22Rv1 (cell line): ENCODE data around the gene RNF111.

Experiments used
- ZFX ChIP-seq: fragments of 450-650 bp; IDR thresholded peaks from 2 replicates; pipeline ENCODE4 v1.6.1; 2017; ENCODE audit warnings: antibody characterized with exemption, borderline replicate concordance
- TF ChIP-seq, protein P1 (sequence below): fragments of 450-650 bp; IDR thresholded peaks from 2 replicates; pipeline ENCODE4 v1.5.1; 2017; ENCODE audit warnings: mild to moderate bottlenecking

DNA sequence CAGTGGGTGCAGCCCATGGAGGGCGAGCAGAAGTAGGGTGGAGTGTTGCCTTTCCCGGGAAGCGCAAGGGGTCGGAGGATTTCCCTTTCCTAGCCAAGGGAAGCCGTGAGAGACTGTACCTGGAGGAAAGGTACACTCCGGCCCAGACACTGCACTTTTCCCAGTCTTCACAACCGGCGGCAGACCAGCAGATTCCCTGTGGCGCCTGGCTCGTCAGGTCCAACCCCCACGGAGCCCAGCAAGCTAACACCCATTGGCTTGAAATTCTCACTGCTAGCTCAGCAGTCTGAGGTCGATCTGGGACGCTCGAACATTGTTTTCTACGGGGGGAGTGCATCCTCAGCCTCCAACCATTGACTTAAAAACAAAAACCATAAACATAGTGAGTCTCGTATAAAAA is 144.0 kb downstream of the RNF111 start:
- TF ChIP-seq, protein P1, sequence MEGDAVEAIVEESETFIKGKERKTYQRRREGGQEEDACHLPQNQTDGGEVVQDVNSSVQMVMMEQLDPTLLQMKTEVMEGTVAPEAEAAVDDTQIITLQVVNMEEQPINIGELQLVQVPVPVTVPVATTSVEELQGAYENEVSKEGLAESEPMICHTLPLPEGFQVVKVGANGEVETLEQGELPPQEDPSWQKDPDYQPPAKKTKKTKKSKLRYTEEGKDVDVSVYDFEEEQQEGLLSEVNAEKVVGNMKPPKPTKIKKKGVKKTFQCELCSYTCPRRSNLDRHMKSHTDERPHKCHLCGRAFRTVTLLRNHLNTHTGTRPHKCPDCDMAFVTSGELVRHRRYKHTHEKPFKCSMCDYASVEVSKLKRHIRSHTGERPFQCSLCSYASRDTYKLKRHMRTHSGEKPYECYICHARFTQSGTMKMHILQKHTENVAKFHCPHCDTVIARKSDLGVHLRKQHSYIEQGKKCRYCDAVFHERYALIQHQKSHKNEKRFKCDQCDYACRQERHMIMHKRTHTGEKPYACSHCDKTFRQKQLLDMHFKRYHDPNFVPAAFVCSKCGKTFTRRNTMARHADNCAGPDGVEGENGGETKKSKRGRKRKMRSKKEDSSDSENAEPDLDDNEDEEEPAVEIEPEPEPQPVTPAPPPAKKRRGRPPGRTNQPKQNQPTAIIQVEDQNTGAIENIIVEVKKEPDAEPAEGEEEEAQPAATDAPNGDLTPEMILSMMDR, result no peak
- no peak for TF ChIP-seq ZFX
